GM23248 (cell line): ENCODE data around the gene MACROD2.

Source experiments
- EZH2 ChIP-seq: fragments of 200-600 bp; sonication (generic); IDR thresholded peaks from 2 replicates; pipeline ENCODE4 v1.6.1; 2018; ENCODE audit warnings: antibody characterized with exemption, mild to moderate bottlenecking; ENCODE audit not compliant: insufficient read depth, poor library complexity, severe bottlenecking
- EZH2phosphoT487 ChIP-seq: fragments of 200-600 bp; sonication (generic); IDR thresholded peaks from 2 replicates; pipeline ENCODE4 v1.6.1; 2018; ENCODE audit warnings: antibody characterized with exemption, moderate library complexity, mild to moderate bottlenecking, low read depth; ENCODE audit not compliant: insufficient read depth

- TF ChIP-seq EZH2 (no peak), EZH2phosphoT487 (no peak)
These were observed 1561.6 kb downstream of the MACROD2 start for GRCh38 chr20:15556869-15557268.
